Activated CD4-positive, alpha-beta memory T cell treated with anti-CD3 and anti-CD28 coated beads, Interleukin-2, amount 10 ng/mL, durations not matched to agents 7 days and 5 days (primary cell): ENCODE results near the gene SRSF12. TPM values are rescaled to one million over a fixed set of nuclear protein-coding genes. Genes with fewer than 3 reads are reported as not detected.

Experiments used
- CTCF ChIA-PET: fragments of 350-600 bp; sonication (Branson Sonifier 250); formaldehyde crosslinking; loops from one replicate; lab custom pipeline; 2021; ENCODE audit warnings: antibody characterized with exemption, inconsistent platforms; lab: Charles Lee
- POLR2A ChIA-PET: fragments of 350-600 bp; sonication (Branson Sonifier 250); formaldehyde crosslinking; loops from one replicate; lab custom pipeline; 2021; ENCODE audit warnings: antibody characterized with exemption; lab: Charles Lee
- DNase-seq: peaks from one replicate; pipeline ENCODE4 v3.0.0-alpha.2; 2020
- H3K27ac Mint-ChIP-seq: one replicate; pipeline ENCODE4 v1.8.0; 2021; ENCODE audit warnings: mild to moderate bottlenecking, mixed read lengths
- H3K27me3 Mint-ChIP-seq: one replicate; pipeline ENCODE4 v1.8.0; 2021; ENCODE audit warnings: mixed read lengths
- H3K36me3 Mint-ChIP-seq: one replicate; pipeline ENCODE4 v1.8.0; 2021; ENCODE audit warnings: low read depth, mixed read lengths
- H3K4me1 Mint-ChIP-seq: one replicate; pipeline ENCODE4 v1.8.0; 2021; ENCODE audit warnings: mixed read lengths
- H3K4me3 Mint-ChIP-seq: one replicate; pipeline ENCODE4 v1.8.0; 2021; ENCODE audit warnings: mild to moderate bottlenecking, mixed read lengths
- H3K9me3 Mint-ChIP-seq: one replicate; pipeline ENCODE4 v1.8.0; 2021; ENCODE audit warnings: mixed read lengths
- total RNA-seq, 2 experiments: library from RNA; stranded (reverse); gene quantifications; one replicate each; pipeline ENCODE4 v1.2.3, GENCODE V29; 2021

The SRSF12 gene
- total RNA-seq, 2 experiments from 2014 or later, result not detected

GRCh38 chr6:89118931-89119330 is 1.1 kb upstream of the SRSF12 start:
- Mint-ChIP-seq H3K36me3 (no peaks in the 10 kb centered on the region), H3K27me3 (peaks cover 37% of the 10 kb centered on the region), H3K4me3 (no peak overlapping the region), H3K9me3 (no peaks in the 10 kb centered on the region), H3K4me1 (peaks cover 5% of the 10 kb centered on the region), H3K27ac (no peak overlapping the region)
- ChIA-PET POLR2A (interaction anchor here (0.7 to 2.7 kb wide), 4 partner anchors 20 to 38 kb away, joined by 3 to 17 read pairs (median 4); partner anchors contain the start of genes PM20D2 and PNRC1), CTCF (no interaction called here)
- no peak for DNase-seq

- DNase-seq, result no peak
- Mint-ChIP-seq H3K4me1 (peaks cover 5% of the 10 kb centered on the region), H3K9me3 (no peaks in the 10 kb centered on the region), H3K4me3 (peak overlapping the region; percentile 68), H3K27me3 (peaks cover 34% of the 10 kb centered on the region), H3K36me3 (no peaks in the 10 kb centered on the region), H3K27ac (no peak overlapping the region)
- ChIA-PET POLR2A (interaction anchor here (1.1 to 2.7 kb wide), 2 partner anchors 36 to 231 kb away, joined by 3 to 17 read pairs; partner anchors contain the start of gene PNRC1), CTCF (interaction anchor here (1.0 to 1.2 kb wide), 2 partner anchors 12 to 18 kb away, joined by 3 to 4 read pairs; no protein-coding TSS in a partner anchor)
Observed at GRCh38 chr6:89116702-89117101, 1.2 kb downstream of the SRSF12 start.

- H3K27me3 Mint-ChIP-seq, result peaks cover 11% of the 10 kb centered on the region
- ChIA-PET CTCF (no interaction called here), POLR2A (interaction anchor here (1.5 kb wide), 1 partner anchor 10 kb away, joined by 3 read pairs; no protein-coding TSS in a partner anchor)
- no peak for DNase-seq
- peaks cover 2% of the 10 kb centered on the region for H3K4me1 Mint-ChIP-seq
- H3K36me3 Mint-ChIP-seq, result no peaks in the 10 kb centered on the region
- no peaks in the 10 kb centered on the region for H3K9me3 Mint-ChIP-seq
- no peak overlapping the region for H3K4me3 Mint-ChIP-seq
- no peak overlapping the region for H3K27ac Mint-ChIP-seq
Observed at GRCh38 chr6:89111933-89112332, 5.9 kb downstream of the SRSF12 start.

- Mint-ChIP-seq H3K27me3 (no peaks in the 10 kb centered on the region), H3K9me3 (no peaks in the 10 kb centered on the region), H3K36me3 (no peaks in the 10 kb centered on the region), H3K4me1 (no peaks in the 10 kb centered on the region), H3K4me3 (no peak overlapping the region), H3K27ac (no peak overlapping the region)
- DNase-seq, result no peak
- ChIA-PET POLR2A (interaction anchor here (1.0 to 1.5 kb wide), 3 partner anchors 8 to 36 kb away, joined by 3 to 4 read pairs (median 3); no protein-coding TSS in a partner anchor), CTCF (no interaction called here)
Observed at GRCh38 chr6:89110284-89110683, 7.6 kb downstream of the SRSF12 start.

GRCh38 chr6:89100114-89100513 is 17.8 kb downstream of the SRSF12 start:
- peaks cover 8% of the 10 kb centered on the region for H3K4me1 Mint-ChIP-seq

GRCh38 chr6:89098461-89098860 is 19.4 kb downstream of the SRSF12 start:
- H3K36me3 Mint-ChIP-seq, result no peaks in the 10 kb centered on the region
- no peak for DNase-seq
- peaks cover 8% of the 10 kb centered on the region for H3K4me1 Mint-ChIP-seq
- ChIA-PET CTCF (interaction anchor here (1.1 to 1.3 kb wide), 2 partner anchors 8 to 47 kb away, joined by 3 read pairs; partner anchors contain the start of gene PM20D2), POLR2A (interaction anchor here (2.4 to 3.9 kb wide), 2 partner anchors 16 to 19 kb away, joined by 13 to 17 read pairs; partner anchors contain the start of gene PNRC1)
- H3K27ac Mint-ChIP-seq, result no peak overlapping the region
- H3K4me3 Mint-ChIP-seq, result no peak overlapping the region
- no peaks in the 10 kb centered on the region for H3K27me3 Mint-ChIP-seq
- H3K9me3 Mint-ChIP-seq, result no peaks in the 10 kb centered on the region

More at GRCh38 chr6:89100114-89100513, 17.8 kb downstream of the SRSF12 start:
- ChIA-PET POLR2A (interaction anchor here (1.3 to 3.9 kb wide), 3 partner anchors 12 to 20 kb away, joined by 3 to 13 read pairs (median 4); partner anchors contain the start of gene PNRC1), CTCF (interaction anchor here (1.0 kb wide), 1 partner anchor 21 kb away, joined by 3 read pairs; no protein-coding TSS in a partner anchor)
- DNase-seq, result no peak
- Mint-ChIP-seq H3K36me3 (no peaks in the 10 kb centered on the region), H3K27me3 (no peaks in the 10 kb centered on the region), H3K9me3 (no peaks in the 10 kb centered on the region), H3K27ac (no peak overlapping the region), H3K4me3 (no peak overlapping the region)

- Mint-ChIP-seq H3K36me3 (peaks cover 39% of the 10 kb centered on the region), H3K27ac (no peak overlapping the region), H3K27me3 (no peaks in the 10 kb centered on the region), H3K4me1 (peaks cover 19% of the 10 kb centered on the region), H3K4me3 (no peak overlapping the region), H3K9me3 (no peaks in the 10 kb centered on the region)
- no peak for DNase-seq
- POLR2A ChIA-PET, result interaction anchor here (1.0 to 3.0 kb wide), 2 partner anchors 12 to 124 kb away, joined by 3 to 8 read pairs; partner anchors contain the start of gene RNGTT
- CTCF ChIA-PET, result interaction anchor here (1.4 kb wide), 1 partner anchor 8 kb away, joined by 3 read pairs; no protein-coding TSS in a partner anchor
Observed at GRCh38 chr6:89087881-89088280, 30.0 kb downstream of the SRSF12 start.

GRCh38 chr6:89085409-89086205 is 32.3 kb downstream of the SRSF12 start:
- no peak for DNase-seq
- Mint-ChIP-seq H3K27me3 (no peaks in the 10 kb centered on the region), H3K4me1 (peaks cover 24% of the 10 kb centered on the region), H3K27ac (no peak overlapping the region), H3K9me3 (no peaks in the 10 kb centered on the region), H3K4me3 (no peak overlapping the region), H3K36me3 (peaks cover 52% of the 10 kb centered on the region)
- CTCF ChIA-PET, result interaction anchor here (0.8 kb wide), 1 partner anchor 103 kb away, joined by 3 read pairs; no protein-coding TSS in a partner anchor
- POLR2A ChIA-PET, result interaction anchor here (0.8 to 9.9 kb wide), 6 partner anchors 13 to 268 kb away, joined by 3 to 131 read pairs (median 4); partner anchors contain the start of genes RNGTT and UBE2J1

- Mint-ChIP-seq H3K27ac (no peak overlapping the region), H3K27me3 (no peaks in the 10 kb centered on the region), H3K4me1 (peaks cover 24% of the 10 kb centered on the region), H3K9me3 (no peaks in the 10 kb centered on the region), H3K36me3 (peaks cover 52% of the 10 kb centered on the region), H3K4me3 (no peak overlapping the region)
- no peak for DNase-seq
- CTCF ChIA-PET, result interaction anchor here (0.8 kb wide), 1 partner anchor 102 kb away, joined by 3 read pairs; no protein-coding TSS in a partner anchor
- POLR2A ChIA-PET, result interaction anchor here (0.8 to 9.9 kb wide), 8 partner anchors 12 to 268 kb away, joined by 3 to 131 read pairs (median 4); partner anchors contain the start of genes PM20D2, RNGTT and UBE2J1
Observed at GRCh38 chr6:89084954-89085353, 32.9 kb downstream of the SRSF12 start.

- no peak overlapping the region for H3K4me3 Mint-ChIP-seq
Observed at GRCh38 chr6:89084542-89084941, 33.3 kb downstream of the SRSF12 start.

GRCh38 chr6:89082486-89082891 is 35.4 kb downstream of the SRSF12 start:
- CTCF ChIA-PET, result interaction anchor here (0.9 to 2.0 kb wide), 3 partner anchors 10 to 289 kb away, joined by 3 to 8 read pairs (median 5); no protein-coding TSS in a partner anchor
- H3K27me3 Mint-ChIP-seq, result no peaks in the 10 kb centered on the region
- no peak for DNase-seq
- peak overlapping the region; percentile 78 for H3K27ac Mint-ChIP-seq
- H3K4me3 Mint-ChIP-seq, result peak overlapping the region; percentile 82
- peaks cover 50% of the 10 kb centered on the region for H3K36me3 Mint-ChIP-seq
- no peaks in the 10 kb centered on the region for H3K9me3 Mint-ChIP-seq
- H3K4me1 Mint-ChIP-seq, result peaks cover 34% of the 10 kb centered on the region
- POLR2A ChIA-PET, result interaction anchor here (0.7 to 9.9 kb wide), 12 partner anchors 11 to 1214 kb away, joined by 3 to 178 read pairs (median 15); partner anchors contain the start of genes BACH2, PM20D2, RNGTT and SRSF12

More at GRCh38 chr6:89084542-89084941, 33.3 kb downstream of the SRSF12 start:
- ChIA-PET POLR2A (interaction anchor here (0.6 to 9.9 kb wide), 8 partner anchors 12 to 744 kb away, joined by 3 to 131 read pairs (median 3); partner anchors contain the start of genes PM20D2 and UBE2J1), CTCF (no interaction called here)
- no peak for DNase-seq
- peaks cover 52% of the 10 kb centered on the region for H3K36me3 Mint-ChIP-seq
- no peaks in the 10 kb centered on the region for H3K27me3 Mint-ChIP-seq
- no peak overlapping the region for H3K27ac Mint-ChIP-seq
- no peaks in the 10 kb centered on the region for H3K9me3 Mint-ChIP-seq
- H3K4me1 Mint-ChIP-seq, result peaks cover 24% of the 10 kb centered on the region
